Suprapubic skin (tissue), 3 donors: Measurements from ENCODE around the gene MAML1.
"Not testable (repeated sequence)": the region's sequence is repeated elsewhere in the genome, so short reads cannot be mapped to it uniquely, and the experiment has no call there.

ENCODE experiments used
- CTCF ChIP-seq, 2 donors: fragments of 200-600 bp in 1 of 2; fragments of 450-650 bp in 1 of 2; sonication (generic) in 1 of 2; IDR thresholded peaks; one replicate each; pipeline ENCODE4 v1.5.1; 2016 to 2019; ENCODE audit warnings: antibody characterized with exemption in 2 of 2, mild to moderate bottlenecking in 1 of 2, moderate library complexity in 1 of 2
- POLR2A ChIP-seq, 2 donors: fragments of 450-650 bp; IDR thresholded peaks; one replicate each; pipeline ENCODE4 v1.6.1; 2017; ENCODE audit warnings: antibody characterized with exemption in 2 of 2, mild to moderate bottlenecking in 2 of 2, moderate library complexity in 2 of 2

DNA sequence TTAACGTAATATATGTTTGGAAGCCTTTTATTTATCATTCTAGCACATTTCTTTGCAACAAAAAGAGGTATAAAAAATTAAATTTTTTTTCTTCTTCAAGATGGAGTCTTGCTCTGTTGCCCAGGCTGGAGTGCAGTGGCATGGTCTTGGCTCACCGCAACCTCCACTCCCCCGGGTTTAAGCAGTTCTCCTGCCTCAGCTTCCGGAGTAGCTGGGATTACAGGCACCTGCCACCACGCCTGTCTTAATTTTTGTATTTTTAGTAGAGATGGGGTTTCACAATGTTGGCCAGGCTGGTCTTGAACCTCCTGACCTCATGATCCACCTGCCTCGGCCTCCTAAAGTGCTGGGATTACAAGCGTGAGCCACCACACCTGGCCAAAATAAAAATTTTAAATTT lies 11.5 kb downstream of the MAML1 start:
- TF ChIP-seq CTCF, POLR2A (IDR thresholded peaks at IDR 0.05): not testable (repeated sequence)
